Adrenal gland (tissue), 5 donors: ENCODE results near the gene NPEPL1.

Experiments
- POLR2A ChIP-seq, 2 donors: fragments of 450-650 bp; IDR thresholded peaks; one replicate each; pipeline ENCODE4 v1.6.1; 2017; ENCODE audit warnings: antibody characterized with exemption in 2 of 2, mild to moderate bottlenecking in 2 of 2, moderate library complexity in 1 of 2
- TF ChIP-seq, protein P1 (sequence below), 6 experiments: fragments of 450-650 bp in 4 of 6; fragments of 200-600 bp in 2 of 6; sonication (generic) in 1 of 6; IDR thresholded peaks; 1 replicate in 5 of 6; 2 replicates in 1 of 6; pipeline versions ENCODE4 v1.5.1 to v1.8.0; 2016 to 2021; ENCODE audit warnings: antibody characterized with exemption in 6 of 6, mild to moderate bottlenecking in 2 of 6, moderate library complexity in 1 of 6
- donor health status: DM: no; HTN: no; CAD: no.

GRCh38 chr20:58714340-58714922 lies 21.8 kb downstream of the NPEPL1 start:
- TF ChIP-seq POLR2A (IDR thresholded peaks at IDR 0.05), result no peak
- TF ChIP-seq, protein P1, sequence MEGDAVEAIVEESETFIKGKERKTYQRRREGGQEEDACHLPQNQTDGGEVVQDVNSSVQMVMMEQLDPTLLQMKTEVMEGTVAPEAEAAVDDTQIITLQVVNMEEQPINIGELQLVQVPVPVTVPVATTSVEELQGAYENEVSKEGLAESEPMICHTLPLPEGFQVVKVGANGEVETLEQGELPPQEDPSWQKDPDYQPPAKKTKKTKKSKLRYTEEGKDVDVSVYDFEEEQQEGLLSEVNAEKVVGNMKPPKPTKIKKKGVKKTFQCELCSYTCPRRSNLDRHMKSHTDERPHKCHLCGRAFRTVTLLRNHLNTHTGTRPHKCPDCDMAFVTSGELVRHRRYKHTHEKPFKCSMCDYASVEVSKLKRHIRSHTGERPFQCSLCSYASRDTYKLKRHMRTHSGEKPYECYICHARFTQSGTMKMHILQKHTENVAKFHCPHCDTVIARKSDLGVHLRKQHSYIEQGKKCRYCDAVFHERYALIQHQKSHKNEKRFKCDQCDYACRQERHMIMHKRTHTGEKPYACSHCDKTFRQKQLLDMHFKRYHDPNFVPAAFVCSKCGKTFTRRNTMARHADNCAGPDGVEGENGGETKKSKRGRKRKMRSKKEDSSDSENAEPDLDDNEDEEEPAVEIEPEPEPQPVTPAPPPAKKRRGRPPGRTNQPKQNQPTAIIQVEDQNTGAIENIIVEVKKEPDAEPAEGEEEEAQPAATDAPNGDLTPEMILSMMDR (IDR thresholded peaks at IDR 0.05), result no peak
